ENCODE results near the gene FAM163B. TPM values are rescaled to one million over a fixed set of nuclear protein-coding genes. Genes with fewer than 3 reads are reported as not detected.

Gene FAM163B
- polyA plus RNA-seq, 3 donors: 0.17 to 0.39 TPM; not detected in 1

DNA sequence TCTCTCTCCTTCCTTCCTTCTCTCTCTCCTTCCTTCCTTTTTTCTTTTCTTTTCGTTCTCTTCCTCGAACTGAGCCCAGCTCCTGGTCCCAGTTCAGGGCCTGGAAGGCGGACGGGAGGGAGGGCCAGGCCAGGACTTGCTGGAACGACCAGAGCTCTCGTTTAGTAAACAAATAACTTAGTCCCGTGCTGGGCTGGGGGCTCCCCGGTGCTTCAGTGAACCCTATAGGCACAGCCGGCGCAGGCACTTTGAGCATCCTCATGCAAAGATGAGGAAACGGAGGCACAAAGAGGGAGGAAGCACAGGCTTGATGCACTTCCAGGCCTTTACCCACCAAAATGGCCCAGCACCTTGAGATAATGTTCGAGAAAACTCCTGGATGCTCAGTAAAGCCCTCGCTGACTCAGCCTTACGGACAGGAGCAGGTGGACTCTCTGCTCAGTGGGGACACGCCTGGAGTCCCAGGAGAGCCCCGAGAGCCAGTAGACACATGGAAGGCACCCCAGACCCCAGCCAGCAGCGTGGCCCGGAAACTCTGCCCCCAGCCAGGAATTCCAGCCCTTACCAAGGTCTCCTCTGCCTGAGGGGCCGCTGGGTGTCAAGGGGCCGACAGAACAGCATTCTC lies 18.8 kb downstream of the FAM163B start:
- no peak for DNase-seq (ENCODE audit: extremely low read depth in 1 of 11, low read depth in 9 of 11, low spot score in 4 of 11)

DNA sequence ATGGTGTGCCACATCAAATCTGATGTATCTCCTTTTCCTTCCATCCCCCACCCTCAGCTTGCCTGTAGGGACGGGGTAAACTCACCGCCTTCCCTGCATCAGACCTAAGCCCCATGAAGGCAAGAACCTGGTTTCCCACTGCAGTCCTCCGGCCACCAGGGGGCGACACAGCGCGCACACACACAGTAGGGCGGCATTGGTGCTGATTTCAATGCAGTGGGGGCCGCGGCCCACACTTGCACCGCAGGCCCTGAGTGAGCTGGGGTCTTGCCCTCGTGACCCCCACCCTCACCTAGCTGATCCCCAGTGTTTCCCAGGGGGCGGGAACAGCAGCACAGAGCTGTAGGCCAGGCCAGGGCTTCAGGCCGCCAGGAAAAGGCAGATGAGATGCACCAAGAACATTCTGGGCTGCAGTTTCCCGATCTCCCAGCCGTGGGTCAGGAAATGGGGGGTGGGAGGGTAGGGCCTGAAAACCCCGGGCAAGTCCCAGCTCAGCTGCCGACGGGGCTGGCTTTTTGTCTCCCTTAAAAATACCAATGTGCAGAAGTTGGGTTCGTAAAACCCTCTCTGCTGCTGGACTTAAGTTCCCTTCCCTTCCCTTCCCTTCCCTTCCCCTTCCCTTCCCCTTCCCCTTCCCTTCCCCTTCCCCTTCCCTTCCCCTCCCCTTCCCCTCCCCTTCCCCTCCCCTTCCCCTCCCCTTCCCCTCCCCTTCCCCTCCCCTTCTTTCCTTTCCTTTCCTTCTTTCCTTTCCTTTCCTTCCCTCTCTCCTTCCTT lies 19.5 kb downstream of the FAM163B start:
- DNase-seq (ENCODE audit: extremely low read depth in 1 of 11, low read depth in 9 of 11, low spot score in 4 of 11): no peak

DNA sequence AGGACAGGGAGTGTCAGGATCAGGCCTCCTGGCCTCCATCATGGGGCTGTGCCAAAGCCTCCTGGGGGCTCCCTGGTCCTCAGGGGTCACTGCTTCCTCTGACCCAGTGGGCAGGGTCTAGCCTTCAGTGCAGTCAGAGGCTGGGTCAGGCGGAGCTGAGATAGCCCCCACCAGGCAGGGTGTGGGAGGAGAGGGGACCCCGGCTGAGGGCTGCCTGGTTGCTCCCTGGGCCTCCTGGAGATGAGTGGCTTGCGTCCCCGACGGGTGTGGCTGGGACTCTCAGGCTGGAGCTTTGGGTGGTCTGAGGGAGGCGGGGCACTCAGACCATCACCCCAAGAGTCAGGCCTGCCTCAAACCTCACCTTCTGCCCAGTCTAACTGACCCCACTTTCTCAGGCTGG lies 21.7 kb downstream of the FAM163B start:
- DNase-seq (ENCODE audit: extremely low read depth in 1 of 11, low read depth in 9 of 11, low spot score in 4 of 11): no peak

DNA sequence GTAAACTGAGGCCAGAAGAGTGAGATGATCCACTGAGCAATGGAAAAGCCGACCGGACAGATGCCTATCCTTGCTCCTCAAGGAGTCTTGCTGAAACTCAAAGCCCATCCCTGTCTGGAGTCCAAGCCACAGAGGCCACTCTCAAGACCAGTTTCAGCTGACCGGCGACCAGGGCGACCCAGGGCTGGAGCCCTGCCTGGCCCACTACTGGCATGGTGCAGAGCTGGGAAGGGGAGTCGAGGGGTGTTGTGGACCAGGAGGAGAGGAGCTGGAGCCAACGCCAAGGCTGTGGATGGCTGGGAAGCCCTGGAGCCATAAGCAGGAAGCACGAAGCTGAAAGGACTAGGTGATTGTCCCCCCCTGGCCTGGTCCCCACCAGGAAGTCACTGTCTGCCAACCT lies 22.1 kb downstream of the FAM163B start:
- DNase-seq (ENCODE audit: extremely low read depth in 1 of 11, low read depth in 9 of 11, low spot score in 4 of 11): no peak

DNA sequence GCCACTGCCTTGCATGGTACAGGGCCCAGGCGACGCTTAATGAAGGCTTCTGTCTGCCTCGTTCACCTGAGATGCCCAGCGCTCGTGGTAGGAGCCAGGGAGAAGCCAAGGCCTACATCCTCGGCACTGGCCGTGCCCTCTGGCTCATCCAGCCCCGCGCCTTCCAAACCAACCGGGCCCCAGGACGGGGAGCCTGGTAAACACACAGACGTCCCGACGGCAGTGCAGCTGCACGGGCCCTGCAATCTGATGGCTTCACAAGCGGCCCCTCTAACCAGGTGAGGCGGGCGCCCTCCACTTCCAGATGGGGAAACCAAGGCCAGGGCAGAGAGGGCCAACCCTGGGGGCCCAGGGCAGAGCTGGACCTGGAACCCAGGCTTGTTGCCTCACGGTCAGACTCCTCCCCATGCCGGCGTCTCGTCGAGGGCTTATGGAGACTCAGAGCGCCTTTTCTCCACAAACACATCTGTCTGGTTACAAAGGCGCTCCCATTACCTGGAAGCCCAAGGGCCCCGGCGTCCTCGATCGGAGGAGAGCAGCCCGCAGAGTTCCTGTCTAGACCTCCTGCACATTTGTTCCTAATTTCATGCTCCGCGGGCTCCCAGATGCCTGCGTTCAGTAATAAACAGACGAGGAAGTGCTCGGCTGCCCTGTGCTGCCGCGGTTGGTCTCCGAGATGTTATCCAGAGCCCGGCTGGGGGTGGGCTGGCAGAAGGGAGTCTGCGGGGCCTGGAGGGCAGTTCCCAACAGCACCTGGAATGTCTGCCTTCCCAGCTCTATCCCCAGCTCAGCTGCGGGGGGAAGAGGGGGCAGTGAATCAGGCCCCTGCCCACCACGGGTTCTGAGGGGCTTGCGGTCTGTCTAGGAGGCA lies 23.5 kb downstream of the FAM163B start:
- no peak for DNase-seq (ENCODE audit: extremely low read depth in 1 of 11, low read depth in 9 of 11, low spot score in 4 of 11)

DNA sequence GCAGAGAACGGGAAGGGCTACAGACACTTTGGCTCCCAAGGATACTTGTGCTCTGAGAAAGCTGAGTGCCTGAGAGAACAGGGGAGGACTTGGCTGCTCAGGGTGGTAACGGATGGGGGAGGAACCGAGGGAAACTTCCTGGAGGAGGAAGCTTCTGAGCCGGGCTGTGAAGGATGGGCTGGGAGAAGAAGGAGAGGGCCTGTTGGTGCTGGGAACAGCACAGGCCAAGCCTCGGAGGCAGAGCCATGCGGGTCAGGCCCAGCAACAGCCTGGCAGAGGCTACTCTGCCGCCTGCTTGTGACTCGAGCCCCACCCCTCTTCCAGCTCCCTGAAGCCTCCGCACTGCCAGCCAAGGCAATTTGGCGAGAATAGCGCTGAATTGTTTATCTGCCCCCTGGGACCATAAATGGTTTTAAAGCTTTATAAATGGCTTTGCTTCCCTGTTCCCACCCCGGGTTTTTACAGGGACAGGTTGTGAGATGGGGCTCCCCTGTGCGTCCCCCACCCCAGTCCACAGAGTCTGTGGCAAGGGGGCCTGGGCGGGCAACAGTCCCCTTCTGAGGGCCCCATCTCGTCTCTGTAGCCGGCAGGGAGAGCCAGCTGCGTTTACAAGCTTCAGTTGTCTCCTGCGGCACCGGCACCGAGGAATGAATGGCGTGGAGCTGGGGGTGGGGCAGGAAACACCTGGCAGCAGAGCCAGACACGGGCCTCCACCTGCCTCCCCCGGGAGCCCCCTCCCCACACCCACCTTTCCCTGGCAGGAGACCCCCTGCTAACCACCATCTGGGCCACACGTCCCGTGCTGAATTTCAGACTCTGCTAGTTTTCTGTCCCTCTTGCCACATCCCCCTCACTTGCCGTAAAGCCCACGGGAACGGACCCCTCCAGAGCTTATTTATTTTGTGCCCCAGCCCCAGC lies 24.4 kb downstream of the FAM163B start:
- no peak for DNase-seq (ENCODE audit: extremely low read depth in 1 of 11, low read depth in 9 of 11, low spot score in 4 of 11)

DNA sequence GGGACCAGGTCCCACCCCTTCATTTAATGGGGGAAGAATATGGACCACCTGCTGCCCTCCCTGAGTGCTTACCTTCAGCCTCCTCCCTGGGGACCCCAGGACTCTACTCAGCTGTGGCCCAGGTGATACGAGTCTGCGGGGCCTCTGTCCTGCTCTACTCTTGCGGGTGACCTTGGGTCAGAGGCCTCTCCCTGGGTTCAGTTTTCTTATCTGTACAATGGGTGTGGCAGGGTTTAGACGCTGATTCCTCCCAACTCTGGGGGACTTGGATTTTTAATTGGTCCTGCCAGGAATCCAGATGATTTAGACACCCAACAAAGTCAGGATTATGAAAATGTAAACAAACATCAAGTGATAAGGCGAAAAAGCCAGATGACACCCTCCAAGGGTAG lies 25.0 kb downstream of the FAM163B start:
- no peak for DNase-seq (ENCODE audit: extremely low read depth in 1 of 11, low read depth in 9 of 11, low spot score in 4 of 11)

DNA sequence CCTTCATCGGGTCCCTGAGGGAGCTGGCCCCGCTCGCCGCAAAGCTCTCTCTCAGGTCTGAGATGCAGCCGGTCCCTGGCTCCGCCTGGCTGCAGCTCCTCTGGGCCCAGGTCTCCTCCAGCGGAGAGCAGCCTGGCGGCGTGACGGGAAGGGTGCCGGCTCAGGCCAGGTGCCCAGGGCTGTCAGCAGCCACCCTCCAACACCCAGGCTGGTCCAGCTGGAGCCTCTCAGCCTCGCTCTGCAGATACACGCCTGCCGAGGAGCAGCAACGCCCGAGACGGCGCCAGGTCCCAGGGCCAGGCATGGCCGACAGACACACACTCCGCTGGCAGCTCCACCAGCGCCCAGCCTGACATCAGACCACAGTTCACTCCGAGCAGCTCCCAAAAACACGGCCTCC lies 25.6 kb downstream of the FAM163B start:
- no peak for DNase-seq (ENCODE audit: extremely low read depth in 1 of 11, low read depth in 9 of 11, low spot score in 4 of 11)

DNA sequence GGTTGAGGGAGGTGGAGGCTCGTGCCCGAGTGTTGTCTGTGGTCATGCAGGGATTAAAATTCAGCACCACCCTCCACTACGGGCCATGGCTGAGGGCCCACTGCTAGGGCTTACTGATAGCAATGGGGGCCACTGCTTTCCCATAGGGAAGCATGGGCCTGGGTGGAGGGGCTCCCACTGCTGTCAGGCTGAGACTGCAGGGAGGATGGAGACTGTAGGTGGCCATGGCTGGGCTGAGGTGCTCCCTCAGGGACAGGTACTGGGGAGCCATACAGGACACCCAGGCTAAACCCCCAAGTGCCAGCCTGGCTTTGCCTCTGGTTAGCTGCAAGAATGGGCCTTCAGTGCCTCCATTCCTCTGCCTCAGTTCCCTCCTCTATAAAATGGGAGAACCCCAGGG lies 26.1 kb downstream of the FAM163B start:
- DNase-seq (ENCODE audit: extremely low read depth in 1 of 11, low read depth in 9 of 11, low spot score in 4 of 11): no peak

DNA sequence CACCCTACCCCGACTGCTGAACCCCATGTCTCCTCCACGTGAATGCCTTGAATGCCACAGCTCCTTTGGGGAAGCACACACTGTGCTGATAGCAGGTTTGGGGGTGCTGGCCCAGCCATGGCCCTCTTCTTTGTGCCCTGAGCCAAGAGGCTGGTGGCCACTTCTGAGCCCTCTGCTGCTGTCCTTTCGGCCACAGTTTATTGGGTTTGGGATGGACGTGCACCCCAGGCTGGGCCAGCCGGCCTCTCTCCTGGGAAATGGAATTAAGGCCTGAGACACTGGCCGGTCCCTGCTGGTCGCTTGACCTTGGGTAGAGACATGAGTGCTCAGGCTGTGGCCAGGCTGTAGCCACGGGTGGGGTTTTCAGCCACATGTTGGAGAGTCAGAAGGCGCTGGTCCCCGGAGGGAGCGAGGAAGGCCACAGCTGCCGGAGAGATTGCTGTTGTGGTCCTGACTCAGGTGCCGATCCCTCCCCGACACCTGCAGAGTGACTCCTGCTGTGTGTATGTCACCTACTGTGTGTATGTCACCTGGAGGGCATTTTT lies 26.6 kb downstream of the FAM163B start:
- no peak for DNase-seq (ENCODE audit: extremely low read depth in 1 of 11, low read depth in 9 of 11, low spot score in 4 of 11)

DNA sequence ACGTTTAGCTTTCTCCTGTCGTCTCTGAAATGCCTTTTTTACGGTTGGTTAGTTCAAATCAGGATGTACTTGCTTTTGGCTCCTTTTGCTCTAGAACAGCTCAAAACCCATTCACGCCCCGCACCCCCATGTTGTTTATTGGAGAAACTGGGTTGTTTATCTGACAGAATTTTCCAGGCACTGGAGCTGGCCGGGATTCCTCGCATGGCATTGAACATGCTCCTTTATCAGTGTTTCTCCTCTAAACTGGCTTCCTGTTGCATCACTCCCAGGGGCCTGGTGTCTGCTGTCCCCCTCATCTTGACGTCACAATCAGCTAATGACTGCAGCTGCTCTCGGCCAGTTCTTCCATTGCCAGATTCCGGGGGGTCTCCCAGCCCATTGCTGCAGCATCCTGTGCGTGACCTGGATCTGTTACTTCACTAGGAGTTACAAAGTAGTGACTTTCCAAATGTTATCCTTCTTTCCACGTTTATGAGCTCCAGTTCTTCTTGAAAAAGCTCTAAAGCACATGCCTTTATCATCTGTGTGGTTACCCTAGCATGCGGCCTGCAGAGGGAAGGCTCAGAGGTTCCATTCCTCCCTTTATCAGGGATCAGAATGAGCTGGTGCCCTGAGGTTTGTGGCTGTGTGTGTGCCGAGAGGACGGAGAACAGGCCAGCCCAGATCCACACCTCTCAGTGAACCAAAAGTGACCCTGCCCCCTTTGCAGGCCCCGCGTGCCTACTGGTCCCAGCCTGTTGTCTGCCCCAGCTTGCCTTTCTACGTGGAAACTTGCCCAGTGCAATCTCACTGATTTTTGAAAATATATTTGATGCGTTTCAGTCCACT lies 27.5 kb downstream of the FAM163B start:
- no peak for DNase-seq (ENCODE audit: extremely low read depth in 1 of 11, low read depth in 9 of 11, low spot score in 4 of 11)

DNA sequence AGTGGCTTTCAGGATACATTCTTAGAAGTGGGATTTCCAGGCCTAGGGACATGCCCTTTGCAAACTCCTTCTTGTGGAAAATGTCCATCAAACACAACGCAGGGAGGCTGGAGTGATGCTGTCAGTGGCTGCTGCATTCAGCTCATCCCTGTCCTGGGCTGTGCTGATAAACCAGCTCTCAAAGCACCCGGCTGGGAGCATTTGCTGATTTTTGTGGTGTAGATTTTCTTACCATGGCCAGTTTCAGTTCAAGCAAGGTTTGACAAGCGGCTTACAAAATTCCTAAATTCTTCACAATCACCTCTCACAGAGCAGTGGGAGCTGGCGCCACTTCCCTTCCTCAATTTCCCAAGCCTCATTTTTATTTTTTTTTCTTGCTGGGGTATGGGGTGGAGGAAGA lies 28.2 kb downstream of the FAM163B start:
- DNase-seq (ENCODE audit: extremely low read depth in 1 of 11, low read depth in 9 of 11, low spot score in 4 of 11): no peak

DNA sequence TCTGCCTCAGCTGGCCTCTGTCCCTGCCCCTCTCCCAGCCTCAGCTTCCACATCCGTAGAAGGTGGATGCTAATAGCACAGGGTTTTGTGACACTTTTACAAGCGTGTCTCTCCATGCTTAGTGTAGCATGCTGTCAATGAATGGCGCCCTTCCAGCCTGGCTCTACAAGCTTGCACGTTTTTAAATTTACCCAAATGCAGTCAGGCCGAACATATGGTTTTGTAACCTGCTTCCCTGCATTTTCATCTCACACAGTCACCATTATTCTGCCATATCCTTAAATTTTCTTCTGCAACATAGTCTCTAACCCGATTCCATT lies 28.8 kb downstream of the FAM163B start:
- DNase-seq (ENCODE audit: extremely low read depth in 1 of 11, low read depth in 9 of 11, low spot score in 4 of 11): no peak

DNA sequence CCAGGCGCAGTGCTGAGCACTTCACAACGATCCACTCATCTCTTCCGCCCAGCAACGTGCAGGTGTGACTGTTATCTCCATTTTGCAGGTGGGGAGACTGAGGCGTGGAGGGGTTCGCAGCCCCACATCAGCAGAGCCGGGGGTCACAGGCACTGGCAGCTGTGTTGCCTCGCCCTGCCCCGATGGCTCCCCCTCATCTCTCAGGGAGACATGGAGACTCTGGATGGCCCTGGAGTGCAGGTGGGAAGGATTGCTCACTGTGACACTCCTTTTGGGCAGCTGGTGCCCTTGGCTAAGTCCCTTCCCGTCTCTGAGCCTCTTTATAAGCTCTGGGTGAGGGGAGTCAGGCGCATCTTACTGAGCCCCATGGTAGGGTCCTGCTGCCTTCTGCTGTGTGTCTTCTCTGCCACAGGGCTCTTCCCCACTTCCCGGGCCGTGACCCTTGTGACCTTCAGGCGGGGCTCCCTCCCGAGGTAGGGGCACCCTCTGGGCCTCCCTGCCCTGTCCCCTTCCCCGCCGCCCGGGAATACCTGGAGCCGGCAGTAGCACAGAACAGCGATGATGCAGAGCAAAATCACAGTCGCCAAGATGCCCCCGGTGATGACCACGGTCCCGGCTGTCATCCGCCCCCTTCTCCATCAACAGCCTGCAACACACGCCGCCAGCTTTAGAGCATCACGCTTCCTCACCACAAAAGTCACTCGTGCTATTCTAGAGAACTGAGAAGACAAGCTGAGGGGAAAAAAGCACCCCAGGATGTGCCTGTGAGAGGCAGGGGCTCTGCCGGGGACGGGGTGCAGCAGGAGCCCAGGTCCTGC lies 29.4 kb downstream of the FAM163B start:
- no peak for DNase-seq (ENCODE audit: extremely low read depth in 1 of 11, low read depth in 9 of 11, low spot score in 4 of 11)

DNA sequence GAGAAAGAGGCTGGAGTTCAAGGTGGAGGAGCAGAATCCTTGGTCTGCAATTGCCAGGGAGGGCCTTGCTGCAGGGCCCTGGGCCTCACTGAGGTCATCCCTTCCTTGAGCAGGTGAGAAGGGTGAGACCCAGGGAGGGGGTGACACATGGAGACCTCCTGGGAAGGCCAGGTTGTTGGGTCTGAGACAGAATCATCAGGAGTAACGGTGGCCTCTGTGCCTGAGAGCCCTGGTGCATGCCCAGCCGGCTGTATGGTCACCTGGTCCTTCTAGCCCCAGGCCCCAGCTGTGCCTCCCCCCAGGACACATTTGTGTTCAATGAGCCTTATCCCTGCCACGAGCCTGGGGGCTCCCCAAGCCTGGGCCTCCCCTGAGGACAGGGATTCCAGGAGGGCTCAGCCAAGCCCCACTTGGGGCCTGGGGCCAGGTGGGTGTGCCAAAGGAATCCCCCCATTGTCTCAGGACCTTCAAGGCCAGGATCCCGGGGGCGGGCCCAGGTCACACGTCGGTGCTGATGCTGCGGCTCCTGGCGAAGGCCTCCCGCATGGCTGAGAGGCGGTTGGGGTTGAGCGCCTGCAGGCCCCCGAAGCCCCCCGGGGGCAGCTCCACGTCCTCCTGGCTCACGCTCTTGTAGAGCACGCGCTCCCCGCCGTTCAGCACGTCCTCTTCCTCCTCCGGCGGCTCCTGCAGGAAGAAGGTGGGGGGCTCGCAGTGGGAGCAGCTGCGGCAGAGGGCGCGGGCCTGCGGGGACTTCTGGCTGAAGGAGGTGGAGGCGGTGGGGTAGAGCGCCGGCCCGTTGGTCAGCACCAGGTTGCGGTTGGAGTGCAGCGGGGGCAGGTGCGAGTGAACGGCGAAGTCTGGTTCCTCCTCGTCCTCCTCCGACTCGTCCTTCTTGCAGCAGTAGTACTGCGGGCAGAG lies 30.4 kb downstream of the FAM163B start:
- DNase-seq (ENCODE audit: extremely low read depth in 1 of 11, low read depth in 9 of 11, low spot score in 4 of 11): no peak

DNA sequence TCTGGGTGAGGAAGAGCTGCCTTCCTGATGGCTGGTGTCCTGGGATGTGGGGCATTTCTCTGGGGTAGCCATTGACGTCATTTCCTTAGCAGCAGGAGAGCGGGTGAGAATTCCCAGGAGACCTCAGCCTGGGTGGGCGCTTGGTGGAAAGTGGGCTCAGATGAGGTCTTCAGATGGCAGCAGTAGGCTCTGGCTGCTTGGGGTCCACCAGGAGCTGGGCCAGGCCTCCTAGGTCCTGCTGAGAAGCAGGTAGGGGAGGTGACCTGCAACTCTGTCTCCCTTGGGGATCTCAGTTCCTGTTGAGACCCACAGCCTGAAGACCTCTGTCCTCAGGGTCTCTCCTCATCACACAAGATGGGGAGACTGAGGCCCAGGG lies 31.5 kb downstream of the FAM163B start:
- no peak for DNase-seq (ENCODE audit: extremely low read depth in 1 of 11, low read depth in 9 of 11, low spot score in 4 of 11)
